Brain microvascular endothelial cell (primary cell): ENCODE data around the gene C17orf78.
"Not testable (repeated sequence)": the region's sequence is repeated elsewhere in the genome, so short reads cannot be mapped to it uniquely, and the experiment has no call there.

Source experiments
- DNase-seq: peaks from one replicate; pipeline ENCODE4 v3.0.0-alpha.2; 2020
- H3K27ac ChIP-seq: fragments of 250-450 bp; sonication (Bioruptor Pico); 2 replicates; pipeline ENCODE4 v1.5.1; 2020; ENCODE audit warnings: mild to moderate bottlenecking, moderate library complexity
- H3K27me3 ChIP-seq: fragments of 250-450 bp; sonication (Bioruptor Pico); replicated peaks from 2 replicates; pipeline ENCODE4 v1.5.1; 2020; ENCODE audit warnings: mild to moderate bottlenecking
- H3K36me3 ChIP-seq: fragments of 250-450 bp; sonication (Bioruptor Pico); replicated peaks from 2 replicates; pipeline ENCODE4 v1.5.1; 2020; ENCODE audit warnings: mild to moderate bottlenecking
- H3K4me3 ChIP-seq: 2 replicates; pipeline ENCODE4 v1.5.1; 2011; ENCODE audit warnings: low read depth, mild to moderate bottlenecking, control low read depth, low read length, moderate library complexity
- CTCF ChIP-seq: IDR thresholded peaks from 2 replicates; pipeline ENCODE4 v1.5.1; 2011; ENCODE audit warnings: low read depth, mild to moderate bottlenecking, moderate library complexity, low read length, control low read depth, inconsistent platforms; ENCODE audit errors: missing control alignments
- in situ Hi-C: cut with HindIII; loops from 2 replicates; pipeline ENCODE4 v1.10.0; 2017; ENCODE audit warnings: low sequenced_read_pairs, low pct_ligation_motif_present

The C17orf78 gene

GRCh38 chr17:37406635-37407461, 31.1 kb downstream of the C17orf78 start, which contains the start of the genes ACACA and TADA2A:
Gene ACACA (minus strand): TSS chr17:37406836. CDS start chr17:37406299, 537 bp downstream.
Gene TADA2A (plus strand): TSS chr17:37406886. CDS start chr17:37411366, 4,480 bp downstream.
- H3K27me3 ChIP-seq = no peaks in the 10 kb centered on the region
- in situ Hi-C loops = no loop called here
- peak; percentile 9 for TF ChIP-seq CTCF
- DNase-seq = peak; percentile 29
- H3K27ac ChIP-seq = peak within 1 kb of the TSS; percentile 82
- peak within 1 kb of the TSS; percentile 86 for H3K4me3 ChIP-seq
- H3K36me3 ChIP-seq = peaks cover 4% of the 10 kb centered on the region

DNA sequence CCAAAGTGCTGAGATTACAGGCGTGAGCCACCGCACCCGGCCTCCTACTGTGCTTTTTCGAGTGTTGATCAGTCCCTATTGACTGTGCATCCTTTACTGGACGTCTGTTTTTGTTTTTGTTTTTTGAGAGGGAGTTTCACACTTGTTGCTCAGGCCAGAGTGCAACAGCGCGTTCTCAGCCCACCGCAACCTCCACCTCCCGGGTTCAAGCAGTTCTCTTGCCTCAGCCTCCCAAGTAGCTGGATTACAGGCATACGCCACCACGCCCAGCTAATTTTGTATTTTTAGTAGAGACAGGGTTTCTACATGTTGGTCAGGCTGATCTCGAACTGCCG, 32.3 kb downstream of the C17orf78 start:
- DNase-seq, H3K4me3 ChIP-seq, H3K27ac ChIP-seq, H3K36me3 ChIP-seq, H3K27me3 ChIP-seq, in situ Hi-C loops: not testable (repeated sequence)

GRCh38 chr17:37410357-37410756, 34.6 kb downstream of the C17orf78 start:
- peaks cover 17% of the 10 kb centered on the region for H3K36me3 ChIP-seq
- no peak overlapping the region for H3K4me3 ChIP-seq
- in situ Hi-C loops = no loop called here
- DNase-seq = no peak
- H3K27me3 ChIP-seq = no peaks in the 10 kb centered on the region
- no peak overlapping the region for H3K27ac ChIP-seq
- TF ChIP-seq CTCF = no peak

- peak; percentile 48 for TF ChIP-seq CTCF
- in situ Hi-C loops = no loop called here
- Histone ChIP-seq H3K27me3 (no peaks in the 10 kb centered on the region), H3K4me3 (no peak overlapping the region), H3K27ac (no peak overlapping the region), H3K36me3 (peaks cover 25% of the 10 kb centered on the region)
- no peak for DNase-seq
Measured at GRCh38 chr17:37413875-37414519, 38.2 kb downstream of the C17orf78 start.

DNA sequence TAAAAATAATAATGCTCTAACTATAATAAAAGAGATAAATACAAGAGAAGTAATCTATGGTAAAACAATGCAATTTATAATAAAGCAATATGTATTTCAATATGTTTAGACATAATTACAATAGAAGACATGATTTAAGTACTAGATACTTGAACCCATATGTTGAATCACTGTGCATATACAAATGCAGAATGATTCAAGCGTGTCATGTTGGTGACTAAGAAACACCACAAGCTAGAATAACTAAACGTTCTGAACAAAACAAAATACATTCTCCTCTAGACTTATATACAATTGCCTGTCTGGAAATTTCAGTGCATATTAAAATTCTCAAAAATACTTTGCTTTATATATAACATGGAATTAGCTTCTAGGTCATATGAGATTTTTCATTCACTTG, 42.1 kb downstream of the C17orf78 start:
- H3K4me3 ChIP-seq = no peak overlapping the region
- no peak overlapping the region for H3K27ac ChIP-seq
- no peaks in the 10 kb centered on the region for H3K27me3 ChIP-seq
- no peak for TF ChIP-seq CTCF
- peaks cover 24% of the 10 kb centered on the region for H3K36me3 ChIP-seq
- DNase-seq = peak; percentile 4
- in situ Hi-C loops = no loop called here

GRCh38 chr17:37422971-37423625, 47.3 kb downstream of the C17orf78 start:
- TF ChIP-seq CTCF = no peak
- Histone ChIP-seq H3K27me3 (no peaks in the 10 kb centered on the region), H3K4me3 (no peak overlapping the region), H3K27ac (no peak overlapping the region), H3K36me3 (peaks cover 26% of the 10 kb centered on the region)
- DNase-seq = no peak
- in situ Hi-C loops = no loop called here
